Stimulated activated CD8-positive, alpha-beta memory T cell treated with anti-CD3 and anti-CD28 coated beads, Interleukin-12 subunit alpha, Interleukin-12 subunit beta, amount 100 ng/mL, for 4 hours (primary cell): Measurements from ENCODE around the gene AARS2.
"Not testable (repeated sequence)": the region's sequence is repeated elsewhere in the genome, so short reads cannot be mapped to it uniquely, and the experiment has no call there.

Source experiments
- DNase-seq: peaks from one replicate; pipeline ENCODE4 v3.0.0-alpha.2; 2020; ENCODE audit warnings: low read depth

Gene AARS2

GRCh38 chr6:44329858-44330257 lies 16.7 kb upstream of the AARS2 start:
- DNase-seq, result no peak

GRCh38 chr6:44328203-44328602 lies 15.1 kb upstream of the AARS2 start:
- DNase-seq, result not testable (repeated sequence)

- DNase-seq, result no peak
Measured at GRCh38 chr6:44327760-44328159, 14.6 kb upstream of the AARS2 start.

- DNase-seq, result no peak
Measured at GRCh38 chr6:44327096-44327495, 13.9 kb upstream of the AARS2 start.

GRCh38 chr6:44321210-44321609 lies 8.1 kb upstream of the AARS2 start:
- no peak for DNase-seq

- not testable (repeated sequence) for DNase-seq
Measured at GRCh38 chr6:44317136-44317631, 4.0 kb upstream of the AARS2 start.

- DNase-seq, result no peak
Measured at GRCh38 chr6:44316481-44316880, 3.3 kb upstream of the AARS2 start.

- no peak for DNase-seq
Measured at GRCh38 chr6:44315951-44316350, 2.8 kb upstream of the AARS2 start.

- no peak for DNase-seq
Measured at GRCh38 chr6:44315516-44315915, 2.4 kb upstream of the AARS2 start.

GRCh38 chr6:44314657-44315056 lies 1.5 kb upstream of the AARS2 start:
- DNase-seq, result not testable (repeated sequence)

- no peak for DNase-seq
Measured at GRCh38 chr6:44311767-44312166, 1.4 kb downstream of the AARS2 start.

- DNase-seq, result no peak
Measured at GRCh38 chr6:44311304-44311703, 1.8 kb downstream of the AARS2 start.

- DNase-seq, result no peak
Measured at GRCh38 chr6:44310241-44310640, 2.9 kb downstream of the AARS2 start.

GRCh38 chr6:44309631-44310030 lies 3.5 kb downstream of the AARS2 start:
- no peak for DNase-seq

GRCh38 chr6:44309092-44309491 lies 4.1 kb downstream of the AARS2 start:
- DNase-seq, result no peak

- no peak for DNase-seq
Measured at GRCh38 chr6:44307217-44307616, 5.9 kb downstream of the AARS2 start.

- no peak for DNase-seq
Measured at GRCh38 chr6:44306710-44307109, 6.4 kb downstream of the AARS2 start.

GRCh38 chr6:44305200-44305725 lies 7.9 kb downstream of the AARS2 start:
- DNase-seq, result no peak

GRCh38 chr6:44304282-44305199 lies 8.6 kb downstream of the AARS2 start:
- DNase-seq, result peak; percentile 17

GRCh38 chr6:44303842-44304241 lies 9.3 kb downstream of the AARS2 start:
- no peak for DNase-seq

- DNase-seq, result no peak
Measured at GRCh38 chr6:44302856-44303255, 10.3 kb downstream of the AARS2 start.

- no peak for DNase-seq
Measured at GRCh38 chr6:44301782-44302564, 11.2 kb downstream of the AARS2 start.

GRCh38 chr6:44301106-44301505 lies 12.0 kb downstream of the AARS2 start:
- no peak for DNase-seq
